ENCODE measurements around the gene CUL2. TPM values are rescaled to one million over a fixed set of nuclear protein-coding genes. Genes with fewer than 3 reads are reported as not detected.
"Not testable (repeated sequence)": the region's sequence is repeated elsewhere in the genome, so short reads cannot be mapped to it uniquely, and the experiment has no call there.

The CUL2 gene
- total RNA-seq, 4 donors from 2014 or later: 15.9 to 28.5 (median 22.7) TPM

GRCh38 chr10:34993782-34994181, 96.4 kb downstream of the CUL2 start:
- 69 to 78% methylated on average over 1 of the region's 1 CpG for WGBS, 2 donors (ENCODE audit: low coverage in 1 of 2)
- H3K9me3 ChIP-seq: no peaks in the 10 kb centered on the region
- H3K27ac ChIP-seq: no peak overlapping the region
- H3K27me3 ChIP-seq: no peaks in the 10 kb centered on the region
- ATAC-seq: no peak
- H3K36me3 ChIP-seq: no peaks in the 10 kb centered on the region
- TF ChIP-seq EP300 (IDR thresholded peaks at IDR 0.05): no peak
- TF ChIP-seq CTCF (IDR thresholded peaks at IDR 0.05): no peak
- TF ChIP-seq POLR2A (IDR thresholded peaks at IDR 0.05): no peak
- TF ChIP-seq POLR2AphosphoS5 (IDR thresholded peaks at IDR 0.05): no peak
- H3K4me1 ChIP-seq: peaks cover 0 to 5% (median 0%) of the 10 kb centered on the region in 3 donors
- no peak overlapping the region for H3K4me3 ChIP-seq

DNA sequence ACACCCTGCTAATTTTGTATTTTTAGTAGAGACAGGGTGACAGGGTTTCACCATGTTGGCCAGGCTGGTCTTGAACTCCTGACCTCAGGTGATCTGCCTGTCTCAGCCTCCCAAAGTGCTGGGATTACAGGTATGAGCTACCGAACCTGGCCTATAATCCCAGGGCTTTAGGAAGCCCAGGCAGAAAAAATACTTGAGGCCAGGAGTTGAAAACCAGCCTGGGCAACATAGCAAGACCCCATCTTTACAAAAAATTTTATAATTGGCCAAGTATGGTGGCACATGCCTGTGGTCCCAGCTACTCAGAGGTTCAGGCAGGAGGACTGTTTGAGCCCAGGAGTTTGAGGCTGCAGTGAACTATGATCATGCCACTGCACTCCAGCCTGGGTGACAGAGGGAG, 99.0 kb downstream of the CUL2 start:
- no CpG with 5 or more reads among the region's 1 CpG for WGBS, 2 donors (ENCODE audit: low coverage in 1 of 2)
- not testable (repeated sequence) for ATAC-seq, H3K27ac ChIP-seq, H3K27me3 ChIP-seq, H3K36me3 ChIP-seq, H3K4me3 ChIP-seq, H3K4me1 ChIP-seq, H3K9me3 ChIP-seq

DNA sequence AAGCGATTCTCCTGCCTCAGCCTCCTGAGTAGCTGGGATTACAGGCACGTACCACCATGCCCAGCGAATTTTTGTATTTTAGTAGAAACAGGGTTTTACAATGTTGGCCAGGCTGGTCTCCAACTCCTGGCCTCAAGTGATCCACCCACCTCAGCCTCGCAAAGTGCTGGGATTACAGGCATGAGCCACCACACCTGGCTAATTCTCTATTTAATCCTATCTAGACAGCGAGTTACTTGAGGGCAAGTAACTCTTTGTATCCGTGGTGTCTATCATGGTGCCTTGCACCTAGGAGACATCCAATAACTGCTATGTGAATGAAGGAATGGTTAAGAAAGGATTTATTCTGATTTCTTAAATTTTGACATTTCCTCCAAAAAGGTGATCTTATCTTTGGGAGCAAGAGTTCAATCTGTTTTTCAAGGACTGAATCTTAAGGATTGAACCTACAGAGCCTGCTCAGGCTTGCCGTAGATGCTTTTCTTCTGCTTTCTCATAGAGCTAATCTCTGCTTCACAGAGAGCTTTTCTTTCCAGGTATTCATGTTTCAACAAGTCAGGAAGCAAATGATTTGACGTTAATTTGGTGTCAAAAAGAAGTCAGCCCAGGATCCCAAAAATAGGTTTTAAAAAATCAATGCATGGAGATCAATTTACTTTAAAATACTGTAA, 101.6 kb downstream of the CUL2 start:
- H3K4me1 ChIP-seq: no peaks in the 10 kb centered on the region
- H3K4me3 ChIP-seq: no peak overlapping the region
- WGBS, 2 donors (ENCODE audit: low coverage in 1 of 2): 88 to 90% methylated on average over 4 to 6 of the region's 8 CpGs
- TF ChIP-seq POLR2A (IDR thresholded peaks at IDR 0.05) (no peak), EP300 (IDR thresholded peaks at IDR 0.05) (no peak), POLR2AphosphoS5 (IDR thresholded peaks at IDR 0.05) (no peak), CTCF (IDR thresholded peaks at IDR 0.05) (no peak)
- no peak for ATAC-seq
- no peaks in the 10 kb centered on the region for H3K36me3 ChIP-seq
- no peaks in the 10 kb centered on the region for H3K27me3 ChIP-seq
- peaks cover 0 to 25% (median 0%) of the 10 kb centered on the region in 3 donors for H3K9me3 ChIP-seq
- H3K27ac ChIP-seq: no peak overlapping the region

GRCh38 chr10:34985823-34986222, 104.3 kb downstream of the CUL2 start:
- peaks cover 0 to 25% (median 0%) of the 10 kb centered on the region in 3 donors for H3K9me3 ChIP-seq
- no peak overlapping the region for H3K4me3 ChIP-seq
- H3K27me3 ChIP-seq: no peaks in the 10 kb centered on the region
- TF ChIP-seq EP300 (IDR thresholded peaks at IDR 0.05) (no peak), CTCF (IDR thresholded peaks at IDR 0.05) (peak in 2 of 4 experiments; percentile 13 to 39)
- no peaks in the 10 kb centered on the region for H3K4me1 ChIP-seq
- H3K36me3 ChIP-seq: no peaks in the 10 kb centered on the region
- peak; percentile 50 for ATAC-seq
- WGBS, 2 donors (ENCODE audit: low coverage in 1 of 2): 0 to 33% methylated on average over 1 to 2 of the region's 2 CpGs
- no peak overlapping the region for H3K27ac ChIP-seq

DNA sequence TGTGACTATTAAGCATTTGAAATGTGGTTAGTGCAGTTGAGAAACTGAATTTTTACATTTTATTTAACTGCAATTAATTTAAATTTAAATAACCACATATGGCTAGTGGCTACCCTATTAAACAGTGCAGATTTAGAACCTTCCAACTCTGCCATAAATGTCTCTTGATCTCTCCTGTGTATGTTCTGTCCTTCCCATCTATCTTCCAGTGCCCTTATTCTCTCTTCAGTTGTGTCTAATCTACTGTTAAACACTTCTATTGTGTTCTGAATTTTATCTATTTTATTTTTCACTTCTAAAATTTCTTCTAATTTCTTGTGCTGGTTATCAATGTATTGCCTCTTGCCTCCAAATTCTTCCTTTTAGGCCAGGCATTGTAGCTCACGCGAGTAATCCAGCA, 105.0 kb downstream of the CUL2 start:
- 96 to 100% methylated on average over 1 to 2 of the region's 2 CpGs for WGBS, 2 donors (ENCODE audit: low coverage in 1 of 2)
- Histone ChIP-seq H3K4me1 (no peaks in the 10 kb centered on the region), H3K36me3 (no peaks in the 10 kb centered on the region), H3K9me3 (peaks cover 0 to 25% (median 0%) of the 10 kb centered on the region in 3 donors), H3K27ac (no peak overlapping the region), H3K27me3 (no peaks in the 10 kb centered on the region), H3K4me3 (no peak overlapping the region)
- TF ChIP-seq CTCF (IDR thresholded peaks at IDR 0.05) (no peak), POLR2AphosphoS5 (IDR thresholded peaks at IDR 0.05) (no peak), EP300 (IDR thresholded peaks at IDR 0.05) (no peak), POLR2A (IDR thresholded peaks at IDR 0.05) (no peak)
- ATAC-seq: no peak
